ENCODE results near the gene MAP3K4. TPM values are rescaled to one million over a fixed set of nuclear protein-coding genes. Genes with fewer than 3 reads are reported as not detected.
A peak's percentile ranks its signal among the peaks of the same experiment; 100 is the strongest.

MAP3K4 gene
- total and polyA plus RNA-seq, 2 of the 4 experiments (the other 2 are of a cell fraction): 11.5 to 20.4 TPM

GRCh38 chr6:161094955-161095354 is 103.4 kb downstream of the MAP3K4 start:
- Histone ChIP-seq H2AK5ac (ENCODE audit: low read depth, low read length) (no peak overlapping the region), H3K18ac (ENCODE audit: low read depth, low read length) (no peak overlapping the region), H4K5ac (ENCODE audit: low read depth, low read length) (no peak overlapping the region), H3K56ac (ENCODE audit: extremely low read depth, insufficient read depth, low read length) (no peak overlapping the region), H3K79me1 (ENCODE audit: low read depth in 1 of 2, low read length in 2 of 2) (no peaks in the 10 kb centered on the region), H3K14ac (replicated peaks; ENCODE audit: low read depth, low read length) (0 out of 2 replicates have a peak overlapping the region, but pooled peaks have one; percentile 32), H4K20me1 (ENCODE audit: insufficient read depth, low read length) (no peaks in the 10 kb centered on the region), H3K4me2 (ENCODE audit: low read depth, low read length) (no peak overlapping the region), H3K4me1 (ENCODE audit: control insufficient read depth, insufficient read depth, low read length) (no peaks in the 10 kb centered on the region), H2AK9ac (replicated peaks; ENCODE audit: low read depth, low read length, poor library complexity) (no peak overlapping the region), H3K36me3 (ENCODE audit: control insufficient read depth, insufficient read depth, low read length) (peaks cover 20% of the 10 kb centered on the region), H3K4me3 (ENCODE audit: insufficient read depth, low read depth, low read length) (no peak overlapping the region), H4K8ac (ENCODE audit: low read depth in 2 of 2, low read length in 2 of 2) (no peak overlapping the region), H3K4ac (ENCODE audit: low read depth, low read length) (no peak overlapping the region), H2AFZ (replicated peaks; ENCODE audit: low read length, poor library complexity) (no peak overlapping the region), H3K9me1 (ENCODE audit: insufficient read depth, low read length) (peaks cover 8% of the 10 kb centered on the region), H3K9me3 (ENCODE audit: control insufficient read depth, insufficient read depth, low read length) (no peaks in the 10 kb centered on the region), H2BK15ac (ENCODE audit: low read depth, low read length) (no peak overlapping the region), H2BK120ac (ENCODE audit: low read depth, low read length) (no peak overlapping the region), H2BK20ac (ENCODE audit: low read depth, low read length) (no peak overlapping the region), H3K27me3 (ENCODE audit: control insufficient read depth, insufficient read depth, low read length) (no peaks in the 10 kb centered on the region), H3K9ac (ENCODE audit: low read depth, low read length) (no peak overlapping the region), H3K23ac (ENCODE audit: low read depth, low read length) (no peak overlapping the region), H4K91ac (ENCODE audit: insufficient read depth, low read depth, low read length) (no peak overlapping the region), H3K27ac (ENCODE audit: insufficient read depth, low read length) (no peak overlapping the region), H2BK5ac (ENCODE audit: low read depth, low read length, poor library complexity, severe bottlenecking) (no peak overlapping the region)
- ATAC-seq (ENCODE audit: low read depth) (no peak), DNase-seq (no peak)
- in situ Hi-C loops (cut with MboI; ENCODE audit: low sequenced_read_pairs): no loop called here
- POLR2A ChIA-PET (ENCODE audit: unreplicated experiment): no interaction called here
- 67% methylated on average over 3 of the region's 5 CpGs; no CpG with 5 or more reads in 1 of the 2 experiments for WGBS, 2 experiments (ENCODE audit: extremely low coverage in 2 of 2, insufficient read length in 1 of 2)
- dilution Hi-C loops (cut with HindIII; ENCODE audit: low sequenced_read_pairs, unreplicated experiment): no loop called here
- TF ChIP-seq CHD1 (IDR thresholded peaks at IDR 0.05; ENCODE audit: low read depth, low read length): no peak
- no peak for TF ChIP-seq FOS (IDR thresholded peaks at IDR 0.05; ENCODE audit: low read depth, low read length)
- no peak for TF ChIP-seq USF2 (IDR thresholded peaks at IDR 0.05; ENCODE audit: low read depth, low read length)
- CTCF ChIA-PET: no interaction called here
- no TSS peak for BruUV-seq (replicated peaks)
- intact Hi-C loops (cut with micrococcal nuclease): no loop called here
